NCI-H2196 (cell line): ENCODE results near the gene RTCB.

ENCODE experiments used
- DNase-seq: peaks from one replicate; lab custom pipeline; 2025; ENCODE audit not compliant: unreplicated experiment; lab: John Stamatoyannopoulos, UW

RTCB gene

GRCh38 chr22:32340411-32340810 is 71.6 kb downstream of the RTCB start:
- no peak for DNase-seq

- DNase-seq, result no peak
Observed at GRCh38 chr22:32339190-32340012, 72.6 kb downstream of the RTCB start.

GRCh38 chr22:32338757-32339156 is 73.3 kb downstream of the RTCB start:
- no peak for DNase-seq
